ENCODE measurements around the gene YPEL5. TPM values are rescaled to one million over a fixed set of nuclear protein-coding genes. Genes with fewer than 3 reads are reported as not detected.
A peak's percentile ranks its signal among the peaks of the same experiment; 100 is the strongest.
"Not testable (repeated sequence)": the region's sequence is repeated elsewhere in the genome, so short reads cannot be mapped to it uniquely, and the experiment has no call there.

Gene YPEL5
- total RNA-seq, 1 experiment from 2014 or later = 14.8 TPM

GRCh38 chr2:30136764-30137444 lies 9.9 kb upstream of the YPEL5 start:
- no peak for DNase-seq (ENCODE audit: low spot score)

GRCh38 chr2:30139131-30139870 lies 7.5 kb upstream of the YPEL5 start:
- DNase-seq (ENCODE audit: low spot score) = no peak

GRCh38 chr2:30141136-30141535 lies 5.7 kb upstream of the YPEL5 start:
- DNase-seq (ENCODE audit: low spot score) = no peak

- DNase-seq (ENCODE audit: low spot score) = no peak
Measured at GRCh38 chr2:30144260-30144659, 2.5 kb upstream of the YPEL5 start.

- DNase-seq (ENCODE audit: low spot score) = not testable (repeated sequence)
Measured at GRCh38 chr2:30144951-30145350, 1.9 kb upstream of the YPEL5 start.

- DNase-seq (ENCODE audit: low spot score) = peak; percentile 11
Measured at GRCh38 chr2:30145826-30146336, 926 bp upstream of the YPEL5 start.

GRCh38 chr2:30147196-30147714 lies 448 bp downstream of the YPEL5 start:
- no peak for DNase-seq (ENCODE audit: low spot score)

- DNase-seq (ENCODE audit: low spot score) = peak; percentile 49
Measured at GRCh38 chr2:30147715-30148610, 1.2 kb downstream of the YPEL5 start.

GRCh38 chr2:30148850-30149249 lies 2.0 kb downstream of the YPEL5 start:
- no peak for DNase-seq (ENCODE audit: low spot score)

GRCh38 chr2:30149513-30149912 lies 2.7 kb downstream of the YPEL5 start:
- no peak for DNase-seq (ENCODE audit: low spot score)

- no peak for DNase-seq (ENCODE audit: low spot score)
Measured at GRCh38 chr2:30149976-30150375, 3.2 kb downstream of the YPEL5 start.

- DNase-seq (ENCODE audit: low spot score) = no peak
Measured at GRCh38 chr2:30150786-30151185, 4.0 kb downstream of the YPEL5 start.

- no peak for DNase-seq (ENCODE audit: low spot score)
Measured at GRCh38 chr2:30152385-30152784, 5.6 kb downstream of the YPEL5 start.

- DNase-seq (ENCODE audit: low spot score) = no peak
Measured at GRCh38 chr2:30155202-30155601, 8.4 kb downstream of the YPEL5 start.

- no peak for DNase-seq (ENCODE audit: low spot score)
Measured at GRCh38 chr2:30155889-30156658, 9.3 kb downstream of the YPEL5 start.

GRCh38 chr2:30157616-30158015 lies 10.8 kb downstream of the YPEL5 start:
- DNase-seq (ENCODE audit: low spot score) = no peak

- DNase-seq (ENCODE audit: low spot score) = no peak
Measured at GRCh38 chr2:30159766-30160165, 13.0 kb downstream of the YPEL5 start.

- DNase-seq (ENCODE audit: low spot score) = no peak
Measured at GRCh38 chr2:30161929-30162706, 15.3 kb downstream of the YPEL5 start.

- no peak for DNase-seq (ENCODE audit: low spot score)
Measured at GRCh38 chr2:30162806-30163205, 16.0 kb downstream of the YPEL5 start.
